Daoy (cell line): ENCODE results near the gene PRDM16. TPM values are rescaled to one million over a fixed set of nuclear protein-coding genes. Genes with fewer than 3 reads are reported as not detected.
A peak's percentile ranks its signal among the peaks of the same experiment; 100 is the strongest.

Experiments
- DNase-seq: peaks from one replicate; pipeline ENCODE4 v3.0.0-alpha.2; 2015; ENCODE audit warnings: low read depth
- total RNA-seq: library from RNA; depleted of rRNA; stranded (reverse); fragments of >200 nt; shearing (Covaris generic); gene quantifications from 2 replicates; pipeline ENCODE4 v1.2.3, GENCODE V29; 2014

Gene PRDM16
- total RNA-seq, 1 experiment from 2014 or later = 0.91 TPM

GRCh38 chr1:3444298-3444697, 375.3 kb downstream of the PRDM16 start:
- no peak for DNase-seq

GRCh38 chr1:3444736-3445135, 375.7 kb downstream of the PRDM16 start:
- DNase-seq = no peak

GRCh38 chr1:3450202-3450863, 381.3 kb downstream of the PRDM16 start:
- no peak for DNase-seq

GRCh38 chr1:3450983-3451382, 382.0 kb downstream of the PRDM16 start:
- no peak for DNase-seq

- no peak for DNase-seq
These were observed 383.2 kb downstream of the PRDM16 start for GRCh38 chr1:3451994-3452865.

GRCh38 chr1:3452866-3453175, 383.8 kb downstream of the PRDM16 start:
- DNase-seq = no peak

GRCh38 chr1:3453203-3453761, 384.3 kb downstream of the PRDM16 start:
- DNase-seq = peak; percentile 82

DNA sequence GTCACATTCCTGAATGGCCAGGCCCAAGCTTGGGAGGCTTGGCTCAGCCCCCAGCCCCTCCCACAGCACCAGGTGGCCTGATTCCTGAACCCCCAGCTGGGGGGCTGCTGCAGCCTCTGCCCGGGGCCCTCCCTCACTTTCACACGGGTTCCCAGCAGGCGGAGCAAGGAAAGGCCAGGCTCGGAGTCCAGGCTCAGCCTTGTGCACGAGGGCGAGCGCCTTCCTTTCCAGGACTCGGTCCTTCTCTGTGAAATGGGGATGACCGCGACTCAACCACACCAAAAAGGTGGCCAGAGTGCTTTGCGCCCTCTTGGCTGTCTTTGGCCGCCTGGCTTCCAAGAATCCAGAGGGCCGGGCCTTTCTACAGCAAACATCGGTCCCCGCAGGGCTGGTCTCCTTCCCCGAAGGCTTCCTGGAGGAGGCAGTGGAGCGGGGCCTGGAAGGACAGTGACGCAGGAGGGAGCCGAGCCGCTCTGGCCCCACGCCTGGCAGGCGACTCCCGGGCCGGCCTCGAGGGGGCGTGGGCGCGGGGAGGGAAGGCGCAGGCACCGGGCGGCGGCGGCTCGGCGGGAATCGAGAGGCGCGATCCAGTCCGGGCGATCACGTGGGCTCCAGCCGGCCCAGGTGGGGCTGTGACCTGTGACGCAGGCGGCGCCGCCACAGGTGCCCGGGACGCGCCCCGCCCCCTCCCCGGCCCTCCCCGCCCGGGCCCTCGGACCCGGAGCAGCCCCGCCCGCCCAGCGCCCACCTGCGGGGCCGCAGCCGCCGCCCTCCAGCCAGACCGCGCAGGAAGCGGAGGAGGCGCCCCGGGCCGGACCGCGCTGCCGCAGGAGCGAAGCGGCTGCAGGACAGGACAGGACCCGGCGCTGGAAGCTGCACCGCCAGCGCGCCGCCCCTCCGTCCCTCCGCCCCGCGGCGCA, 385.1 kb downstream of the PRDM16 start, which contains the start of gene ARHGEF16:
Gene ARHGEF16 (plus strand): TSS at position 775 of the 920 bp plus-strand sequence. CDS start 8,420 bp downstream, outside the sequence.
- DNase-seq = peak; percentile 76

GRCh38 chr1:3454811-3455618, 386.0 kb downstream of the PRDM16 start:
- no peak for DNase-seq

- no peak for DNase-seq
These were observed 386.9 kb downstream of the PRDM16 start for GRCh38 chr1:3455670-3456448.

DNA sequence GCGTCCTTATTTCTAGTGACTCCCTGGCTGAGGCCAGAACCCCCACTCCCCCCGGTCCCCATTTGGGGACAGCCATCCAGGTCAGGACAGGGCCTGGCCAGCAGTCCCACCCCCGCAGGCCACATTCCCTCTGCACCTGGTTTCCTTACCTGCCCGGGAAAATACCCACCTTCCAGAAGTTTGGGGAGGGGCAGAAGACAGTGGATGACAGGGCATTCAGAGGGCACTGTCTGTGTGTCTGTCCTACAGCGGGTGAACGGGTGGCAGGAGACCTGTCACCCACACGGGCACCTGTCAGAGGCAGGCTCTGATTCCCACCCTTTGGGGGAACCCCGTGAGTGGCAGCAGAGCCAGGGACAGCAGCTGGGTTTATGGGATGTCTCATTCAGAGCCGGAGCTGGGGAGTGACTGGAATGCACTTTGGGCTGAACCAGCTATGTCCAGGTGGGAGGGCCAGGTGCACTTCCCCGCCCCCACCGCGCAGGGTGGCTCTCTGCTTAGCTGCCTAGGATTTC, 387.5 kb downstream of the PRDM16 start:
- no peak for DNase-seq

GRCh38 chr1:3456964-3457909, 388.2 kb downstream of the PRDM16 start:
- DNase-seq = no peak

DNA sequence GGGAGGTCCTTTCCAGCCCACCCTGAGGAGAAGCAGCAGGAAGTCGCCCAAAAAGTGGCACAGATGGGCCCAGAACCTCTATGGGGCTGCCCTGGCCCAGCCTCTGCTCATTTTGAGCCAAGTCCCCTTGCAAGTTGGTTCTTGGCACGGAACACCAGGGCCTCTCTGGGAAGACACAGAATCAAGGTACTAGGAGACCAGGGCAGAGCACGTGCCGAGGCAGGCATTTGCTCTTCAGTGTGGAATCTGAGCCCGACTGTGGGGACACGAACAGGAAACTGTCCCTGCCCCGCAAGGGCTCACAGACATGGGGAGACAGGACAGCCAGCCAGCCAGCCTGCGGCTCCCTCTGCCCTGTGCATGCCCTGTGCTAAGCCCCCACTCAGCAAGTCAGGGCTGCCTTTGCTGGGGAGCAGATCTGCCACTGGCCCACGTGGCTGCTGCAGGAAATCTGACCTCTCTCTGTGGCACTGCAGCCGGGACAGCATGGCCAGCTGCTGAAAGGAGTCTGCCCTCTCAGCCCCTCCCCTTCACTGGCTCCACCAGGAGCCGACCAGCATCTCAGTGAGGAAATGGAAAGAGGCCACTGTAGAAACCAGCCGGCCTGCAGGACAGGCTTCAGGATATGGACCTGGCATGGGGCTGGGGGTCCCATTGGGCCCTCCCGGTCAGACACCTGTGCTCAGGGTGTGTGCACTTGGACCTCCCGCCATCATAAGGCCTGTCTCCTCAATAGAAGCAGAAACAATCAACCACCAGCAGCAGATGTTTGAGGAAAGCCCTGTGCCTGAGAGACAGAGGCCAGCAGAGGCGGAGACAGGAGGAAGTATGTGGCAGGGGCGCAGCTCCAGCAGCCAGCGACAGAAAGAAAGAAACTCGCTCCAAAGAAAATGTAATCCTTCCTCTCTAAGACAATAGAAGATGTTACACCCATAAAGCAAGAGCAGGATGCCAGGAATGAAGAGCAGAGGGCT, 389.2 kb downstream of the PRDM16 start:
- DNase-seq = no peak

DNA sequence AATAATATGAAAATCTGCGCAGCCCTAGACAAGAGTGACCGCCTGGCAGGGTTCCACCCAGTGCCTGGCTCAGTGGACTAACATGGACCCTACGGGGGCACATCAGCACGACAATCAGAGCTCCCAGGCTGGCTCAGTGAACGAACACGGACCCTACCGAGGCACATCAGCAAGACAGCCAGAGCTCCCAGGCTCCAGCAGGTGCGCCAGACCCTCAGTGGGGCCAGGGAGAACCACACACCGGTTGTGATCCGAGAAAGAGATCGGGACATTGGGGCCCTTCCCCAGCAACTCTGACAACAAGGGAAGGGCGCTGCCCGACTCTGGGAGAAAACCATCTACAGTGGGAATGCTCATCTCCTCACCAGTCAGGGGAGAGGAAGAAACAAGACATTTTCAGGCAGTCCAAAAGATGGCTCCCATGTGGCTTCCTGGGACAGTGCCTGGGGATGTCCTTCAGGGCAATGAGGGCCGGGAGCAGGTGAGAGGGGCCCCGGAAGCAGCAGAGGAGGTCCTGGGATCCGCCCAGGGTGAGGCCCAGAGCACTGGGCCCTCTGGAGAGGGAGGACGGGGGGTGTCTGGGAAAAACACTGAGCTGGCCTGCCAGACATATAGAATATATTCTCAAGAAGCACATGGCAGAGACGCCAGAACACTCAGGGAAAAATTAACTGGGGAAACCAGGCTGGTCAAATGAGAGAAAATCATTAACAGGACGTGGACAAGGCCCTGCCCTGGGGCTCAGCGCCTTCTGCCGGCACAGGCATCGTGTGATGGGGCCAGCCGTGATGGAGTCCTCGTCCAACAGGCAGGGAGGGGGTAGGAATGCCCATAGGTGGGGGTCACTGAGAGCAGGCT, 390.3 kb downstream of the PRDM16 start:
- DNase-seq = no peak

GRCh38 chr1:3459940-3460671, 391.1 kb downstream of the PRDM16 start:
- DNase-seq = no peak

DNA sequence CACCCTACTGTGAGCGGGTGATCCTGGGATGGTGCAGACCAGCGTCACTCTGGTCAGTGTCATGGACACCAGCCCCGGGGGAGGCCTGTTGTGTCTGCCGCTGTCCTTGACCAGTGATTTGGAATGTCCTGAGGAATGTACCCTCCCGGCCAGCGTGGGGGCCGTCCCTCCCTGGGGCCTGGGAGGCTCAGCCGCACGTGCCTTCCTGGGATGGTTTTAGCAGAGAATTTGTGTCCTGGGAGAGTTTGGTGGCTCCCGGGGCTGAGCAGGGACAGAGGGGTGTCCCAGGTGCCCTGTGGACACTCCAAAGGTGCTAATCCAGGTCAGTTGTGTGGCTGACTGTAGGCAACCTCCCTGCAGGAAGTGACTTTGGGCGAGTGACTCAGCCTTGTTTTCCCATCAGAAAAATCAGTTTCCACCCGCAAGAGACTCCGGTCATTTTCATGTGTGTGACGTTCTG, 391.7 kb downstream of the PRDM16 start:
- DNase-seq = no peak
